Left lung (tissue), 14 donors: Measurements from ENCODE around the gene ANKRD34B. TPM values are rescaled to one million over a fixed set of nuclear protein-coding genes. Genes with fewer than 3 reads are reported as not detected.

Experiments
- ATAC-seq: fragments of 200-7000 bp; cut with Tn5 transposase; one replicate; pipeline ENCODE4 v1.9.1; 2020; ENCODE audit warnings: moderate library complexity
- DNase-seq, 4 donors: peaks; one replicate each; pipeline ENCODE4 v3.0.0-alpha.2; 2013 to 2020
- H3K27ac ChIP-seq, 2 donors: fragments of 200-600 bp; sonication (generic) in 1 of 2; one replicate each; pipeline versions ENCODE4 v1.5.0 to v1.8.0; 2020 to 2021
- H3K27me3 ChIP-seq, 2 donors: fragments of 200-600 bp; sonication (generic) in 1 of 2; one replicate each; pipeline versions ENCODE4 v1.5.0 to v1.8.0; 2020 to 2021
- H3K36me3 ChIP-seq, 2 donors: fragments of 200-600 bp; sonication (generic) in 1 of 2; one replicate each; pipeline versions ENCODE4 v1.5.0 to v1.8.0; 2020 to 2021
- H3K4me1 ChIP-seq, 2 donors: fragments of 200-600 bp; one replicate each; pipeline ENCODE4 v1.8.0; 2021
- H3K4me3 ChIP-seq, 2 donors: fragments of 200-600 bp; sonication (generic) in 1 of 2; one replicate each; pipeline versions ENCODE4 v1.5.0 to v1.8.0; 2020 to 2021; ENCODE audit warnings: mild to moderate bottlenecking in 1 of 2
- H3K9me3 ChIP-seq, 2 donors: fragments of 200-600 bp; sonication (generic) in 1 of 2; one replicate each; pipeline versions ENCODE4 v1.5.0 to v1.8.0; 2020 to 2021
- intact Hi-C, 2 donors: fragments of 100-400 bp; cut with DNase I; formaldehyde crosslinking; loops; one replicate each; pipeline versions ENCODE4 v1.11.2 to v1.14.2; 2022
- long read RNA-seq, 12 donors: library from polyadenylated mRNA in 2 of 12; unstranded in 2 of 12; transcript quantifications; one replicate each; pipeline ENCODE4 v2.0.0 and lab custom pipeline, GENCODE V29; 2019 to 2026
- polyA plus RNA-seq, 6 donors: library from polyadenylated mRNA; unstranded; fragments of 120-200 nt; gene quantifications; one replicate each; pipeline ENCODE4 v1.2.1, GENCODE V29; 2013; ENCODE audit not compliant: insufficient read length in 6 of 6
- total RNA-seq, 2 donors: library from RNA; stranded (reverse); fragmentation: NEBNext Ultra II Directional; extraction: Animal tissue kit (Norgen Biotek cat#: 25700); gene quantifications; one replicate each; pipeline ENCODE4 v1.2.1, GENCODE V29; 2021
- TF ChIP-seq, protein P1 (sequence below), 2 donors: fragments of 200-600 bp; sonication (generic) in 1 of 2; IDR thresholded peaks; one replicate each; pipeline versions ENCODE4 v1.5.0 to v1.8.0; 2021; ENCODE audit warnings: antibody characterized with exemption in 2 of 2
- donor health status: DM: no; HTN: yes; CAD: no.
- donor health status: DM: no; HTN: no; CAD: no.

Gene ANKRD34B
- total RNA-seq (1 to 10 TPM in 1 of 2 donors, under 1 TPM in 1; 0.15 to 2.8 TPM), polyA plus RNA-seq (under 1 TPM in 3 of 6 donors, not detected in 3; 0.03 to 0.04 (median 0.03) TPM)
- long read RNA-seq, donor 1: 0 reads
- long read RNA-seq, donor 2: 0 reads
- long read RNA-seq, donor 3: 0 reads
- long read RNA-seq, donor 4: 0 reads
- long read RNA-seq, donor 5: 0 reads
- long read RNA-seq, donor 6: 0 reads
- long read RNA-seq, donor 7: 0 reads
- long read RNA-seq, donor 8: 0 reads
- long read RNA-seq, donor 9: 0 reads
- long read RNA-seq, donor 10: 0 reads
- long read RNA-seq, donor 11, partial matches to known transcripts: 0 of 1 reads
- long read RNA-seq, donor 11, other reads (novel, unspliced or antisense): 0 of 1 reads
- long read RNA-seq, donor 12: 0 reads

DNA sequence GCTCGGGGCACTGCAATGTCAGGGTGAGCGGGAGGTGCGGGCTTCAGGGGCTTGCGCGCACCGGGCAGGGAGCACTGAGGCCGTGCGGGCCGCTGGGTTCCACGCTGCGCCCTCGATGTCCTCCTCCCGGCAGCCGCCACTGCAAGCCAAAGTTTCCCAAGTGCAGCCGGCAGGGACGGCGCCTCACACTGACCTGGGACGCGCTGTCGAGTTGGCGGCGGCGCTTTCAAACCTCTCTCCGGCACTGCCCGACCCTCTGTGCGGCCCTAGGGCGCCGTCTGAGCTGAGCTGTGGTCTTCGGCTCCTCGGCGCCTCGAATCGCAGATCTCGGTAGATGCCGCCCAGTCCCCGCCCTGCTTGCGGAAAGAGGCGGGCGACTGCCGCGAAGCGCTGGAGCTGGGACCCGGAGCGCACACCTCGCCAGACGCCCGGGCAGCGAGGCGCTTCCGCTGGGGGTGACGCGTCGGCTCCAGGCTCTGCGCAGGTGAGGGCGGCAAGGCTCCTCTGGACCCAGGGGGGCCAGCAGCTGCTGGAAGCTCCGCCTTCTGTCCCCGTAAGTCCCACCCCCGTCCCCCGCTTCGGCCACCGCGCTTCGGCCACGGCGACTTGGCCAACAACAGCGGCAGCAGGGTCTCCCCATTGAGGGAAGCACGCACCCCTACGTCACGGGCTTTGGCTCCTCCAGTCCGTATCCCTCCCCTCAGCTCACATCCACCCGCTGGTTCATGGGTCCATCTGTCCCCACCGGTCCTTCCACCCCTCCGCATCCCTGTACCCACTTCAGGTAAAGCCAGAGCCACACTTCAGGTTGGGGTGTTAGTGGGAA is at the start of gene ANKRD34B:
Gene ANKRD34B (minus strand): TSS at position 320 of the 826 bp plus-strand sequence. CDS start 10,261 bp downstream, outside the sequence.
- H3K4me3 ChIP-seq: peak within 1 kb of the TSS; percentile 29 to 58
- ATAC-seq: peak; percentile 75
- no peaks in the 10 kb centered on the region for H3K36me3 ChIP-seq
- TF ChIP-seq, protein P1, sequence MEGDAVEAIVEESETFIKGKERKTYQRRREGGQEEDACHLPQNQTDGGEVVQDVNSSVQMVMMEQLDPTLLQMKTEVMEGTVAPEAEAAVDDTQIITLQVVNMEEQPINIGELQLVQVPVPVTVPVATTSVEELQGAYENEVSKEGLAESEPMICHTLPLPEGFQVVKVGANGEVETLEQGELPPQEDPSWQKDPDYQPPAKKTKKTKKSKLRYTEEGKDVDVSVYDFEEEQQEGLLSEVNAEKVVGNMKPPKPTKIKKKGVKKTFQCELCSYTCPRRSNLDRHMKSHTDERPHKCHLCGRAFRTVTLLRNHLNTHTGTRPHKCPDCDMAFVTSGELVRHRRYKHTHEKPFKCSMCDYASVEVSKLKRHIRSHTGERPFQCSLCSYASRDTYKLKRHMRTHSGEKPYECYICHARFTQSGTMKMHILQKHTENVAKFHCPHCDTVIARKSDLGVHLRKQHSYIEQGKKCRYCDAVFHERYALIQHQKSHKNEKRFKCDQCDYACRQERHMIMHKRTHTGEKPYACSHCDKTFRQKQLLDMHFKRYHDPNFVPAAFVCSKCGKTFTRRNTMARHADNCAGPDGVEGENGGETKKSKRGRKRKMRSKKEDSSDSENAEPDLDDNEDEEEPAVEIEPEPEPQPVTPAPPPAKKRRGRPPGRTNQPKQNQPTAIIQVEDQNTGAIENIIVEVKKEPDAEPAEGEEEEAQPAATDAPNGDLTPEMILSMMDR (IDR thresholded peaks at IDR 0.05): no peak
- H3K9me3 ChIP-seq: no peaks in the 10 kb centered on the region
- H3K4me1 ChIP-seq: peaks cover 5 to 14% of the 10 kb centered on the region in 2 donors
- H3K27me3 ChIP-seq: peaks cover 24 to 97% of the 10 kb centered on the region in 2 donors
- H3K27ac ChIP-seq: no peak within 1 kb of the TSS
- DNase-seq: peak in 2 of 4 donors; percentile 16 to 87
- intact Hi-C loops: no loop called here

DNA sequence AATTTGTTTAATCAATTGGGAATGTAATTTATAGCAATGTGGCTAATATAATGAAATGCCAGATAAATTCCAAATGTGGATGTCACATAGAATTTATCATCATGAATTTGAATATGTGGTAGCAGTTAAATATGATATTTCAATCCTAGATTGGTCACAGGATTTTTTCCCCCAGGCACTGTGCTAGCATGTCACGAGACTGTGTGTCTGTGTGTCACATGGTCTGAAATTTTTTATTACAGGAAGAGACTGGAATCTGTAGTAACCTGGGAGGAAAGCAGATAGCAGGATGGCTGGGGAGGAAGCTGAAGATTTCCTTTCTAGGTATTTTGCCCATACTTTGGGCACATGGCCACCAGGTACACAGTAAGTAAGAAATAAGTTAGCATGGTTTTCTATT is 49.0 kb upstream of the ANKRD34B start:
- Histone ChIP-seq H3K27ac (no peak overlapping the region), H3K4me3 (no peak overlapping the region), H3K9me3 (no peaks in the 10 kb centered on the region), H3K27me3 (no peaks in the 10 kb centered on the region), H3K36me3 (no peaks in the 10 kb centered on the region), H3K4me1 (peaks cover 0 to 14% of the 10 kb centered on the region in 2 donors)
- intact Hi-C loops: no loop called here
- TF ChIP-seq, protein P1 (IDR thresholded peaks at IDR 0.05): no peak
- DNase-seq (no peak), ATAC-seq (no peak)

DNA sequence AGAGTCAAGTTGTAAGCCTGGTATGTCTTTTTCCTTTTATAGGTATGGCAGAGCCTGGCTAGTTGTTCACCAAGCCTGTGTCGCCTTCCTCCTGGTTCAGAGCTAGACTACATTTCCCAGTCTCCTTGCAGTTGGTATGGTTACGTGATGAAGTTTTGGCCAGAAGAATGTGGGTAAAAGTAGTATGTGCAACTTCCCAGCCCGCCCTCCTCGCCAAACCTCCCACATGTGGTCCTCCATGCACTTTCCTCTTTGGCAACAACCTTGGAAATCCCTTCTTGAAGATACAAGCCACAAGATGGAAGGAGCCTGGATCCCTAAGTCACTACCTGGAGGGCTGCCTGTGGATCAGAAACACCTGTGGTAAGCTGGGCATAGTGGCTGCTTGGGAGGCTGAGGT is 48.4 kb upstream of the ANKRD34B start:
- Histone ChIP-seq H3K27ac (no peak overlapping the region), H3K27me3 (no peaks in the 10 kb centered on the region), H3K4me3 (no peak overlapping the region), H3K36me3 (no peaks in the 10 kb centered on the region), H3K4me1 (peaks cover 0 to 7% of the 10 kb centered on the region in 2 donors), H3K9me3 (no peaks in the 10 kb centered on the region)
- TF ChIP-seq, protein P1 (IDR thresholded peaks at IDR 0.05): no peak
- no peak for DNase-seq
- ATAC-seq: no peak
- intact Hi-C loops: no loop called here

DNA sequence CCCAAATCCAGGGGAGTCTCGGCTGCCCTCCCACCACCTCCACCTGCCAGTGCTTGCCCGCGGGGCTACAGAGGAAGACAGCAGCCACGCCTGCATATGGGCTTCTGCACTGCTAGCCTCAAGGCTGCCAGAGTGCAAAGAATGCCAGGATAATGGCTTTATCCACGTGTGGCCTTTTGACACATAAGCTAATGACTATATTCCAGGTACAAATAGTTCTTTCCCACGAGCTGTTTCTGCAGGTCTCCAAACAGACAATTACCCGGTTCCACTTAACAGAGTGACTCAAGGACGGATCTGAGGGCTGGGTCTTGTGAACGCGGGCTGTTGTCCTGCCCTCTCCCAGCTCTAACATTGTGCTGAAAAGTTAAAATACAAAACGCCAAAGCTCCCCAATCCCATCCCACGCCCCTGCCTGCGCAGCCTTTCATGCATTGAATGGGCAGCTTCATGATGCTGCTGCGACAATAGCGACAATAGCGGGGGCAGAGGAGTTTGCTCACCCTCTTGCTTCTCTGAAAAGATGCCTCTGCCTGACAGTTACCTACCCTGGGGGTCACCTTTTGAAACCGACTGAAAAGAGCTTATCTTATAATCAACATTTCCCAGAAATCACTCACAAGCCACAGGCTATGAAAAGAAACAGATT is 45.3 kb upstream of the ANKRD34B start:
- no peaks in the 10 kb centered on the region for H3K9me3 ChIP-seq
- TF ChIP-seq, protein P1 (IDR thresholded peaks at IDR 0.05): no peak
- H3K36me3 ChIP-seq: no peaks in the 10 kb centered on the region
- DNase-seq (no peak), ATAC-seq (no peak)
- no peaks in the 10 kb centered on the region for H3K4me1 ChIP-seq
- intact Hi-C loops: no loop called here
- no peaks in the 10 kb centered on the region for H3K27me3 ChIP-seq
- H3K4me3 ChIP-seq: no peak overlapping the region
- H3K27ac ChIP-seq: no peak overlapping the region
